ENCODE data around the gene ATOH7. TPM values are rescaled to one million over a fixed set of nuclear protein-coding genes. Genes with fewer than 3 reads are reported as not detected.
A peak's percentile ranks its signal among the peaks of the same experiment; 100 is the strongest.

Gene ATOH7
- total RNA-seq (not detected in 2 replicates), polyA plus RNA-seq (not detected in 2 replicates), polyA minus RNA-seq (not detected in 2 replicates)
- not detected for total RNA-seq (2013)

DNA sequence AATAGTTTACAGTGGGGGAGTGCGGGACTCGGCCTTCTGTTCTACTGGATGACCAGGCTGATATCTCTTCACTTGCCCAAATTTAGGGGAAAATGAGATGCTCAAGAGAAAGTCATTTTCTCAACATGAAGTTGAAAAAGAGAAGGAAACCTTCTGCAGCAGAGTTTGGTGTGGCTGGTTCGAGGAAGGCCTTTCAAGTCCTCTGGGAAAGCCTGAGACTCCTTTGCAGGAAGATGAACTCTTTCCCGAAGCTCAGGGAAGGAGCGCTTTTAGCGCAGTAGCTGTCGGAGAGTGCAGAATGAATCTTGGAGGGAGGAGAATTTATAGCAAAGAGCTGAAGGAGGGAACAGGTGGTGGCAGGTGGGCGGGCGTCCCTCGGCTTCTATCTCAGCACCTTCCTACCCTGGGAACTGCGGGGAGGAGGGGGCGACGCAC lies at the start of gene ATOH7:
TSS of gene ATOH7 (minus strand) at position 297 of the 435 bp plus-strand sequence. CDS start 436 bp downstream, outside the sequence.
- no peak for ATAC-seq (ENCODE audit: low read depth)
- Histone ChIP-seq H3K36me3 (replicated peaks in 1 of 2; ENCODE audit: control extremely low read depth in 1 of 2, control insufficient read depth in 1 of 2, extremely low read depth in 1 of 2, insufficient read depth in 2 of 2, low read length in 1 of 2) (no peaks in the 10 kb centered on the region), H3K9me3 (ENCODE audit: control extremely low read depth in 1 of 3, control insufficient read depth in 2 of 3, insufficient read depth in 1 of 3, low read length in 2 of 3) (no peaks in the 10 kb centered on the region), H3K27ac (ENCODE audit: low read length in 2 of 2) (no peak within 1 kb of the TSS), H3K4me2 (replicated peaks; ENCODE audit: low read depth, low read length, poor library complexity, severe bottlenecking) (peak within 1 kb of the TSS; percentile 92), H3K9ac (ENCODE audit: low read length) (peak within 1 kb of the TSS; percentile 78), H3K79me2 (ENCODE audit: control insufficient read depth, insufficient read depth, low read length) (no peaks in the 10 kb centered on the region), H3K4me1 (ENCODE audit: control insufficient read depth in 2 of 2, insufficient read depth in 2 of 2, low read length in 2 of 2) (peaks cover 10 to 12% of the 10 kb centered on the region in 2 donors), H4K20me1 (ENCODE audit: control insufficient read depth, insufficient read depth, low read length, poor library complexity, severe bottlenecking) (no peaks in the 10 kb centered on the region), H3K27me3 (replicated peaks in 1 of 4; ENCODE audit: control extremely low read depth in 1 of 4, control insufficient read depth in 3 of 4, insufficient read depth in 4 of 4, low read length in 3 of 4) (peaks cover 0 to 31% (median 27%) of the 10 kb centered on the region in 4 experiments), H3K4me3 (ENCODE audit: control extremely low read depth in 1 of 5, extremely low read depth in 1 of 5, insufficient read depth in 1 of 5, low read depth in 2 of 5, low read length in 4 of 5) (peak within 1 kb of the TSS; percentile 41 to 71 (median 63)), H2AFZ (ENCODE audit: insufficient read depth, low read depth, low read length, poor library complexity, severe bottlenecking) (peak within 1 kb of the TSS; percentile 93)
- H3K4me3 Mint-ChIP-seq = peak within 1 kb of the TSS; percentile 77
- no peak within 1 kb of the TSS for H3K27ac Mint-ChIP-seq
- TF ChIP-seq, protein P1, sequence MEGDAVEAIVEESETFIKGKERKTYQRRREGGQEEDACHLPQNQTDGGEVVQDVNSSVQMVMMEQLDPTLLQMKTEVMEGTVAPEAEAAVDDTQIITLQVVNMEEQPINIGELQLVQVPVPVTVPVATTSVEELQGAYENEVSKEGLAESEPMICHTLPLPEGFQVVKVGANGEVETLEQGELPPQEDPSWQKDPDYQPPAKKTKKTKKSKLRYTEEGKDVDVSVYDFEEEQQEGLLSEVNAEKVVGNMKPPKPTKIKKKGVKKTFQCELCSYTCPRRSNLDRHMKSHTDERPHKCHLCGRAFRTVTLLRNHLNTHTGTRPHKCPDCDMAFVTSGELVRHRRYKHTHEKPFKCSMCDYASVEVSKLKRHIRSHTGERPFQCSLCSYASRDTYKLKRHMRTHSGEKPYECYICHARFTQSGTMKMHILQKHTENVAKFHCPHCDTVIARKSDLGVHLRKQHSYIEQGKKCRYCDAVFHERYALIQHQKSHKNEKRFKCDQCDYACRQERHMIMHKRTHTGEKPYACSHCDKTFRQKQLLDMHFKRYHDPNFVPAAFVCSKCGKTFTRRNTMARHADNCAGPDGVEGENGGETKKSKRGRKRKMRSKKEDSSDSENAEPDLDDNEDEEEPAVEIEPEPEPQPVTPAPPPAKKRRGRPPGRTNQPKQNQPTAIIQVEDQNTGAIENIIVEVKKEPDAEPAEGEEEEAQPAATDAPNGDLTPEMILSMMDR (IDR thresholded peaks at IDR 0.05) = no peak
- no peak for TF ChIP-seq EZH2 (IDR thresholded peaks at IDR 0.05; ENCODE audit: borderline replicate concordance, insufficient read depth, low read depth, low read length, poor library complexity, severe bottlenecking)
- POLR2A ChIA-PET = no interaction called here
- H3K9me3 Mint-ChIP-seq (ENCODE audit: insufficient read depth) = no peaks in the 10 kb centered on the region
- CTCF ChIA-PET = interaction anchor here (1.1 to 2.8 kb wide), 2 partner anchors 19 to 70 kb away, joined by 5 to 12 read pairs; no protein-coding TSS in a partner anchor
- intact Hi-C loops (cut with micrococcal nuclease) = loop anchor here (5.0 kb wide), 1 partner anchor 70 kb away; no protein-coding TSS in a partner anchor
- peaks cover 41% of the 10 kb centered on the region for H3K27me3 Mint-ChIP-seq
- peaks cover 8% of the 10 kb centered on the region for H3K4me1 Mint-ChIP-seq
- no peak for DNase-seq
- 82% methylated on average over 5 of the region's 13 CpGs for WGBS (ENCODE audit: insufficient coverage)

GRCh38 chr10:68280758-68281157 lies 48.8 kb upstream of the ATOH7 start:
- Mint-ChIP-seq H3K9me3 (ENCODE audit: insufficient read depth) (peaks cover 5% of the 10 kb centered on the region), H3K4me3 (no peak overlapping the region), H3K27ac (no peak overlapping the region), H3K27me3 (no peaks in the 10 kb centered on the region), H3K4me1 (no peaks in the 10 kb centered on the region)
- no peak overlapping the region for H3K27ac ChIP-seq (ENCODE audit: low read length in 2 of 2)
- 95% methylated on average over 2 of the region's 4 CpGs for WGBS (ENCODE audit: insufficient coverage)
- POLR2A ChIA-PET = interaction anchor here (0.6 kb wide), 1 partner anchor 230 kb away, joined by 7 read pairs; no protein-coding TSS in a partner anchor
- peaks cover 5 to 17% (median 9%) of the 10 kb centered on the region in 3 donors for H3K9me3 ChIP-seq (ENCODE audit: control extremely low read depth in 1 of 3, control insufficient read depth in 2 of 3, insufficient read depth in 1 of 3, low read length in 2 of 3)
- H3K9ac ChIP-seq (ENCODE audit: low read length) = no peak overlapping the region
- no peak overlapping the region for H3K4me3 ChIP-seq (ENCODE audit: control extremely low read depth in 1 of 5, extremely low read depth in 1 of 5, insufficient read depth in 1 of 5, low read depth in 2 of 5, low read length in 4 of 5)
- no peaks in the 10 kb centered on the region for H3K36me3 ChIP-seq (replicated peaks in 1 of 2; ENCODE audit: control extremely low read depth in 1 of 2, control insufficient read depth in 1 of 2, extremely low read depth in 1 of 2, insufficient read depth in 2 of 2, low read length in 1 of 2)
- no peaks in the 10 kb centered on the region for H3K4me1 ChIP-seq (ENCODE audit: control insufficient read depth in 2 of 2, insufficient read depth in 2 of 2, low read length in 2 of 2)
- DNase-seq (no peak), ATAC-seq (ENCODE audit: low read depth) (no peak)
- no peak overlapping the region for H2AFZ ChIP-seq (ENCODE audit: insufficient read depth, low read depth, low read length, poor library complexity, severe bottlenecking)
- H3K27me3 ChIP-seq (replicated peaks in 1 of 4; ENCODE audit: control extremely low read depth in 1 of 4, control insufficient read depth in 3 of 4, insufficient read depth in 4 of 4, low read length in 3 of 4) = no peaks in the 10 kb centered on the region
- TF ChIP-seq EZH2 (IDR thresholded peaks at IDR 0.05; ENCODE audit: borderline replicate concordance, insufficient read depth, low read depth, low read length, poor library complexity, severe bottlenecking) = no peak
- TF ChIP-seq, protein P1 (IDR thresholded peaks at IDR 0.05) = no peak
- no peaks in the 10 kb centered on the region for H3K79me2 ChIP-seq (ENCODE audit: control insufficient read depth, insufficient read depth, low read length)
- intact Hi-C loops (cut with micrococcal nuclease) = no loop called here
- CTCF ChIA-PET = interaction anchor here (1.6 kb wide), 1 partner anchor 21 kb away, joined by 4 read pairs; no protein-coding TSS in a partner anchor
- H4K20me1 ChIP-seq (ENCODE audit: control insufficient read depth, insufficient read depth, low read length, poor library complexity, severe bottlenecking) = no peaks in the 10 kb centered on the region
- H3K4me2 ChIP-seq (replicated peaks; ENCODE audit: low read depth, low read length, poor library complexity, severe bottlenecking) = no peak overlapping the region
